Femur (tissue), 1 donor: ENCODE data around the gene SORCS3.
A peak's percentile ranks its signal among the peaks of the same experiment; 100 is the strongest.

ENCODE experiments used
- DNase-seq: peaks from one replicate; pipeline ENCODE4 v3.0.0-alpha.2; 2017

Gene SORCS3

DNA sequence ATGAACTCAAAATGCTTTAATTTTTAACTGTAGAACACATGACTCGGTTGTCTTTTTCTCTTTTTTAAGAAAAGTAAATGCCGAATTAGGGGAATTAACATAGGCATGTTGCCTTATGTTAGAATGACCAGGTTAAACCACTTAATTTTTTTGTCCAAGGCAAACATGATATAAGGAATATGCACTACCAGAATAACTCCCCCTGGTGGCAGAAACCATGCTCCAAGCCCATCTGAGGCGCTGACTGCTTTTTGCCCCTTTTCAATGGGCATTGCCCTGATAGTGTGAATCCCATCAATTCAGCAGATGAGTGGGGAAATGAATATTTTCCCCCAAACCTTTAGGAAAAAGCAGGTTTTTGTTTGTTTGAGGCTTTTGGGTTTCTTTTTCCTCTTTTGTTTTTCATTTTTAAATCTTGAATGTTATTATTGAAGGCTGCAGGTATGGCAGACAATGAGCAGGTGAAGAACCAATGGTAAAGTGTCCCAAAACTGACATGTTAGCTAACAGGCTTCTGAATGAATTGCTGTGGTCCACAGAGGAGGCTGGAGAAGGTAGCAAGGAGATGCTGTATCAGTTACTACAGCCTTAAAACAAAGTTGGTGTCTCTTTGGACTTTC, 284.3 kb downstream of the SORCS3 start:
- DNase-seq: no peak

DNA sequence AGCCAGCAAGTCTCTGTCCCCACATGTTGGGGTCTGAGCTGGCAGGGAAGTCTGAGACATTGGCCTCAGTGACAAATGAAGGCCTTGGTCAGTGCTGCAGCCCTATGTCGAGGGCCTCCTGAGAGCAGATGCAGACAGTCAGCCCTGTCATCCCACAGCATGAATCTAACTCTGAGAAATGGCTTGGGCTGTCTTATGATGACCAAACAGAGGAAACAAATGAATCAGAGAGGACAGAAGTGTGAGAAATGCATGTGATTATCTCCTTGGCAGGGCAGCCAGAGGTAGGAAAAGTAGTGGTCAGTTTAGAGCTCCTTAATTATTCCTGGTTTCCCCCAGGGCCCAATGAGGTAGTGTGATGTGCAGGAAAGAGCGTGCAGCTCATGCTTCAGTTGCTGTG, 287.6 kb downstream of the SORCS3 start:
- DNase-seq: no peak

GRCh38 chr10:104931612-104932134, 290.6 kb downstream of the SORCS3 start:
- peak; percentile 26 for DNase-seq

GRCh38 chr10:104935656-104936055, 294.6 kb downstream of the SORCS3 start:
- no peak for DNase-seq

- DNase-seq: no peak
Observed at GRCh38 chr10:104937567-104937966, 296.5 kb downstream of the SORCS3 start.

GRCh38 chr10:104938031-104938430, 296.9 kb downstream of the SORCS3 start:
- no peak for DNase-seq

DNA sequence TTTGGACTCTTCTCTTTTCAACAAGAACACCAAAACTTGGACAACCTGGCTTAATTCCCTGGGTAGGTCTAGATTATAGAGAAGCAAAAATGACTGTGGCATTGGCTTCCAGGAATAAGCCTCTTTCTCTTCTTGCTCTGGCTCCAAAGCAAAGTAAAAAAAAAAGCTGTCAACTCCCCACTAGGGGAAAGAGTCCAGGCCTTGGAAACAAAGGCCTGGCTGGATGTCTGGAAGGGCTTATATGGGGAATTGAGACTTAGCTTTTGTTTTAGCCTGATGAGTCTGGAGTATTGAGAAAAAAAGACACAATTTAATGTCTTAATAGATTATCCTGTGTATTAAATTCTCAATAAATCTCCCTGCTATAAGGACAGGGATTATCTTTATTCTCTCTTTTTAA, 300.6 kb downstream of the SORCS3 start:
- DNase-seq: no peak

DNA sequence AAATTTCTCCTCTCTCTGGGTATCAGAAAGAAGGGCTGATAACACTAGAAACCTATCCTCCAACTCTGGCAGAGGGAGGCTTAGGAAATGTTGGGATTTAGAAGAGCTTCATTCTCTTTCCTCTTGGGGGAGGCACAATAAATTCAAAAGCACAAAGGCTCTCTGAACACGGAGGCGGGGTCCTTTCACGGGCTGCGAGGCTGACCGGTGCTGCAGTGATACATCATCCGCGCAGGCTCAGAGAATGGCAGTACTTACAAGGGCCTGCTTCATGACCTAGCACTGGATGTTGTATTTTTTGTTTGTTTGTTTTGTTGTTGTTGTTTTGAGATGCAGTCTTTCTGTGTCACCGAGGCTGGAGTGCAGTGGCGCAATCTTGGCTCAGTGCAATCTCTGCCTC, 306.2 kb downstream of the SORCS3 start:
- DNase-seq: no peak

- no peak for DNase-seq
Observed at GRCh38 chr10:104957178-104957841, 316.2 kb downstream of the SORCS3 start.

- DNase-seq: no peak
Observed at GRCh38 chr10:104966563-104967297, 325.6 kb downstream of the SORCS3 start.

DNA sequence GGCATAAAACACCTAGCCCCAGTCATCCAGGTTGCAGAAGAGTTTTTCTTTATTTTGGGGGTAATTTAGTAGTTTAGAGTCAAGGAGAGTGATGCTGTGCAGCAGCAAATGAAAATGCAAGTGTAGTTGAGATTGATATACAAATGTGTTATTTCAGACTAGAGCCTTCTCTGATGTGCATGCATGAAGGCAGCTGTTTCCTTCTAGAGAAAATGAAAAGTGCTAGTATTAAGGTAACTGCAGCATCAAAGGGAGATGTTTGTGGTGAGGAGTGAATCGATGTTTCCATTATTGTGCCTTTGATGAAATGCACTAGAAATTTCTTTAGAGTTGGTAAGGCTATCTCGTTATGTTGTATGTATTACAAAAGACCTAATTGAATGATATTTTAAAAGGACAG, 339.3 kb downstream of the SORCS3 start:
- DNase-seq: no peak

- no peak for DNase-seq
Observed at GRCh38 chr10:104981995-104982394, 340.9 kb downstream of the SORCS3 start.

DNA sequence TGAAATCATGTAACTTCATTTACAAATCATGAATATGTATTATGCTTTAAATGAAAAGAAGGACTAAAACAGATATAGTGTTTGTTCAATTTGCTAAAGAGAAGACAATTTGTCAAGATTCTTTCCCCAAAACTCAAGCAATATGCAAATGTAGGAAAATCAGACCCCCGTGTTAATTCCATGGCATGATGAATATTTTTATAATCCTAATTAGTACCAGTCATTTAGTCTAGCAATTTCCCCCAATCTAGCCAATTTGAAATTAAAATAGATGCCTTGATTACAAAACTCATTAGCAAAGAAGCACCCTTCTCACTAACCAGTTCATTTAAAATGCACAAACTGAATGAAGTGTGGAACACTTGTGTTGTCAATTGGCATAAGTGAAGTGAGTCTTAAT, 347.6 kb downstream of the SORCS3 start:
- DNase-seq: no peak

GRCh38 chr10:104989880-104990279, 348.8 kb downstream of the SORCS3 start:
- no peak for DNase-seq

DNA sequence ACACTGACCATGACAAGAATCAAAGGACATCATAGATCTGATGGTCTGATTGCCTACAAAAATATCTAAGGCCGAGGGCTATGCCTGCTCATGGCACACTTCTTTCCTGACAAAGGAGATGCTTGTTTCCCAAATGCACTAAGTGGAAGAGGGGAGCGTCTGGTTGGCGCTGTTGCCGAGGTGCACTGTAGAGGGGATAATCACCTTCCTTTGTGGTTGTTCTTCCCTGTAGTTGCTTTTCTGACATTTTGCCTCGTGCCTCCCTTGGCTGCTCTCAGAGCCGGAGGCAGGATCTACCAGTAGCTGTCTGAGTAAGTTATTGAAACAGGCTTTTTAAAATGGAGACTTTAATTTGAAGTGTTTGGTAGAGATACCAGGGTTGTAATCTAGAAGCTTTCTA, 352.0 kb downstream of the SORCS3 start:
- no peak for DNase-seq

- no peak for DNase-seq
Observed at GRCh38 chr10:105001269-105001668, 360.2 kb downstream of the SORCS3 start.

- no peak for DNase-seq
Observed at GRCh38 chr10:105010411-105011121, 369.5 kb downstream of the SORCS3 start.

GRCh38 chr10:105017116-105017515, 376.0 kb downstream of the SORCS3 start:
- DNase-seq: no peak

DNA sequence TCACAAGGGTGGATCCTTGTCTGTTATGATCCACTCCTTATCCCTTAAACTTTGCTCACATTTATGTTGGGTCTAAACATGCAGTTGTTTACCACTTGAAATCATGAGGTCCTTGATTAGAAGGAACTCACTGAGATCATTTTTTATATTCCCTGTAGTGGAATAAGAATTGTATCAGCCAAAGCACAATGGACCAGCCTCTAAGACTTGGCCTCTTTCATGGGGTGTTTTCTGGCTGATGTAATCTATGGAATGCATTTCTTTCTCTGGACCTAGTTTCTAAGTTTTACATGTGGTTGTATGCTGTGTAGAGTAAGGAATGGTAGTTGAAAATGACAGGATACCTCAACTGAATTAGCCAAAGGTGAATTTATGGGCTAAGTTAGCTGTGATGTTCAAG, 376.6 kb downstream of the SORCS3 start:
- no peak for DNase-seq

DNA sequence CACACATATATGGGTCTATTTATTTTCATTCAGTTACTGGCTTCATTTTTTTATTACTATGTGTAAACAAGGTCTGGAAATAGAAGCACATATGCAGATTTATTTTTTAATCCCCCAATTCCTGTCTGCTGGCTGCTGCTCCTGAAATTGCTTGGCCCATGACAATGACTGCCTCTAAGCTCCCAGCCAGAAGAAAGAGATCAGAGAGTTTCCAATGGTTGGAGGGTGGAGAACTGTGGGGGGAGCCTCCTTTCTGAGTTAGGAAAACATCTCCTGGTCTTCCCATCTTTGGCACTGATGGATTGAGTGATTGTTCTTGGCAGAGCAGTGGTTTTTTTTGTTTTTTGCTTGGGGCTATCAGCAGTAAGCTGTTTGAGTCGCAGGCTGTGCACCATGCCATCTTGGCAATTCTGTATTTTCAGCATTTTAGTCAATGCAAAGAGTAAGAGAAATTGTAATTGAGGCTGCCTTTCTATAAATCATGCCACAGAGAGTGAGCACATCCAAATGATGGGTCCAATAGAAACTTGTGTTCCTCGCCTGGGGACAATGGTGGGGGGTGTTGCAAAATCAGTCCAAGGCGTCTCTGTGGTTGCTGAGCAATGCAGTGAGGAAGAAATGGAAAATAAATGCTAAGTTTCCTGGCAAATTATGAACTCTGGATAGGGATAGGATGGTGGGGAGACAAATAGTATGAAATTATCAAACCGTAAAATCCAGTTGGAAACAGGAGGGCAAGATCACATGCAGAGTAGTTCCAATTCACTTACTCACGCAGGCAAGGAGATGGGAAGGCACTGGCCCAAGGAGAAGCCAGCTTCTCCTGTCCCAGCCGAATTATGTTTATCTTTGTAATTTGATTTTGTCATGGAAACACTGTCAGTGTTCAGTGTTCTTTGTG, 382.4 kb downstream of the SORCS3 start:
- DNase-seq: peak; percentile 31

DNA sequence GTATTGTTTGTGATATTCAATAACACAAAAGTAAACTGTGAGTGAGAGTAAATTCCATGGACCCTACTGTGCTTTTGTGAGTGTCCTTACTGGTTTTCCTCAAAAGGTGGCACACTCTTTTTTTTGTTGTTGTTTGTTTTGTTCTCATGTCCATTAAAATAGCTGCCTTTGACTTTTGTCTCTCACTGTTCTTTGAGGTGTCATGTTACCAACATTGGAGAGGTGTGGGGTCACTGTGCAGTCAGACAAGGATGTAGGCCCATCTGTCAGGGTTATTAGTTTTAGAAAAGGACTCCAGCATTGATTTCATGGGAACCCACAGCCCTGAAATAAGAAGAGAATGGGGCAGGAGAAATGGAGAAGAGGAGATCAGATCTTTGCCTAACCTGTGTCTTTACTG, 383.1 kb downstream of the SORCS3 start:
- DNase-seq: no peak

DNA sequence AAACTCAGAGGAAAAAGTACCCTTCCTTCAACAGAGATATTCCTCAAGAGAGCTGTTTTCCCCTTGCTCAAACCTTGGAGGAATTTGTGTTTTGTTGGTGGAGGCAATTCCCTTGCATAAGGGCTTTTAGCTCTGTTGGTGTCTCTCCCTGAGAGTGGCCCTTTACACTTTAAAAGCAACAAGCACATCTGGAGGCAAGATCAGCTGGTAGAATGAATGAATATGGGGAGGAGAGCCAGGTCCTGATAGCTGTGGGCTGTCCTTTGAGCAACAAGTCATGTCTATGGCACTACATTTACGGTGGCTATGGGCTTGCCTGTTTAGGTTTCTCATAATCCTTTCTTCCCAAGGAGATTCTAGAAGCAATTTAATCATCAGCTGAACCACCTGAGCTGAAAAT, 384.0 kb downstream of the SORCS3 start:
- no peak for DNase-seq
